ENCODE data around the gene SLC5A6.
"Not testable (repeated sequence)": the region's sequence is repeated elsewhere in the genome, so short reads cannot be mapped to it uniquely, and the experiment has no call there.

The SLC5A6 gene

DNA sequence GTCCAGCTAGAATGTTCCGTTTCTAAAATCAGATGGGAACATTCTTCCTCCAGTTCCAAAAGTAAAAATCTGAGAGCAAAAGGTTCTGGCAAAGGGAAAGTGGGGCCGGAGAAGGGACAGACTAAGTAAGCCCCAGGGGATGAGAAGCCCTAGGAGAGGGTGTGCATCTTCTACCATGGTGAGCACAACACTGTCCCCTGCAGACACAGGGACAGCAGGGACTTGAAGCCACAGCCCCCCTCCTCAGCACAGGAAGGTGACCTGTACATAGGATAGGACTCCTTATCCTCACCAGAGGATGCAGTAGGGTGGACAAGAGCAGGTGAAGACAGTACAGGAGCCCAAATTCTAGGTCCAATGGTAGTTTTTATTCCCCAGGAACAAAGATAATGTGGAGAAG lies 12.8 kb downstream of the SLC5A6 start:
- DNase-seq (ENCODE audit: low spot score) (no peak), ATAC-seq (ENCODE audit: low read depth) (no peak)
- no peak for TF ChIP-seq CTCF (IDR thresholded peaks at IDR 0.05; ENCODE audit: poor library complexity, severe bottlenecking)
- Histone ChIP-seq H3K27me3 (ENCODE audit: insufficient read depth, poor library complexity, severe bottlenecking) (no peaks in the 10 kb centered on the region), H3K36me3 (ENCODE audit: low read depth) (no peaks in the 10 kb centered on the region), H3K4me1 (ENCODE audit: insufficient read depth, poor library complexity, severe bottlenecking) (no peaks in the 10 kb centered on the region), H3K27ac (ENCODE audit: poor library complexity, severe bottlenecking) (no peak overlapping the region), H3K4me3 (ENCODE audit: severe bottlenecking) (no peak overlapping the region), H3K9me3 (ENCODE audit: severe bottlenecking) (no peaks in the 10 kb centered on the region)

- ATAC-seq (ENCODE audit: low read depth) (peak; percentile 17; the same call in 1 of the 3 replicates), DNase-seq (ENCODE audit: low spot score) (no peak)
- Histone ChIP-seq H3K4me3 (ENCODE audit: severe bottlenecking) (no peak overlapping the region), H3K9me3 (ENCODE audit: severe bottlenecking) (no peaks in the 10 kb centered on the region), H3K4me1 (ENCODE audit: insufficient read depth, poor library complexity, severe bottlenecking) (no peaks in the 10 kb centered on the region), H3K27me3 (ENCODE audit: insufficient read depth, poor library complexity, severe bottlenecking) (no peaks in the 10 kb centered on the region), H3K36me3 (ENCODE audit: low read depth) (no peaks in the 10 kb centered on the region), H3K27ac (ENCODE audit: poor library complexity, severe bottlenecking) (no peak overlapping the region)
- TF ChIP-seq CTCF (IDR thresholded peaks at IDR 0.05; ENCODE audit: poor library complexity, severe bottlenecking) = no peak
These were observed 13.4 kb downstream of the SLC5A6 start for GRCh38 chr2:27198627-27199026.

DNA sequence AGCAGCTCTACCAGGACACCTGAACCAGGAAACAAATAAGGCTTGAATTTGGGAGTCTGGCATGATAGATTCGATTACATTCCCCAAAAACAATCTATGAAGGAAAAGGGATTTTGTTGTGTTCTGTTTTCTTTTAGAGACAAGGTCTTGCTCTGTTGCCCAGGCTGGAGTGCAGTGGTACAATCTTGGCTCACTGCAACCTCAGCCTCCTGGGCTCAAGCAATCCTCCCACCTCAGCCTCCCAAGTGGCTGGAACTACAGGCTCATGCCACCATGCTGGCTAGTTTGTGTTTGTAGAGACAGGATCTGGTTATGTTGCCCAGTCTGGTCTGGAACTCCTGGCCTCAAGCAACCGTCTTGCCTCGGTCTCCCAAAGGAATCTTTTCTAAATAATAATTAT lies 14.0 kb downstream of the SLC5A6 start:
- not testable (repeated sequence) for H3K4me1 ChIP-seq (ENCODE audit: insufficient read depth, poor library complexity, severe bottlenecking); H3K9me3 ChIP-seq (ENCODE audit: severe bottlenecking); H3K36me3 ChIP-seq (ENCODE audit: low read depth); H3K27me3 ChIP-seq (ENCODE audit: insufficient read depth, poor library complexity, severe bottlenecking); ATAC-seq (ENCODE audit: low read depth); H3K27ac ChIP-seq (ENCODE audit: poor library complexity, severe bottlenecking); DNase-seq (ENCODE audit: low spot score); H3K4me3 ChIP-seq (ENCODE audit: severe bottlenecking)

DNA sequence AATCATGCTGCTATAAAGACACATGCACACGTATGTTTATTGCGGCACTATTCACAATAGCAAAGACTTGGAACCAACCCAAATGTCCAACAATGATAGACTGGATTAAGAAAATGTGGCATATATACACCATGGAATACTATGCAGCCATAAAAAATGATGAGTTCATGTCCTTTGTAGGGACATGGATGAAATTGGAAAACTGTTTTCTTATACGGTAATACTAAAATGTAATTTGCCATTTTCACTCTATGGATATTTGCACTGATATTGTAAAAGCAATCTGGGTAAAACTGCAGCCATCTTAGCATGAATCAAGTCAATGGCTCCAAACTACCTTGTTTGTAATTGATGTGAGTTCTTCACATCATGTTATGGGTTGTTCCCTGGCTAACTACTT lies 16.3 kb downstream of the SLC5A6 start:
- H3K4me3 ChIP-seq (ENCODE audit: severe bottlenecking); H3K4me1 ChIP-seq (ENCODE audit: insufficient read depth, poor library complexity, severe bottlenecking); H3K9me3 ChIP-seq (ENCODE audit: severe bottlenecking); H3K36me3 ChIP-seq (ENCODE audit: low read depth); DNase-seq (ENCODE audit: low spot score); ATAC-seq (ENCODE audit: low read depth); H3K27ac ChIP-seq (ENCODE audit: poor library complexity, severe bottlenecking); H3K27me3 ChIP-seq (ENCODE audit: insufficient read depth, poor library complexity, severe bottlenecking): not testable (repeated sequence)

DNA sequence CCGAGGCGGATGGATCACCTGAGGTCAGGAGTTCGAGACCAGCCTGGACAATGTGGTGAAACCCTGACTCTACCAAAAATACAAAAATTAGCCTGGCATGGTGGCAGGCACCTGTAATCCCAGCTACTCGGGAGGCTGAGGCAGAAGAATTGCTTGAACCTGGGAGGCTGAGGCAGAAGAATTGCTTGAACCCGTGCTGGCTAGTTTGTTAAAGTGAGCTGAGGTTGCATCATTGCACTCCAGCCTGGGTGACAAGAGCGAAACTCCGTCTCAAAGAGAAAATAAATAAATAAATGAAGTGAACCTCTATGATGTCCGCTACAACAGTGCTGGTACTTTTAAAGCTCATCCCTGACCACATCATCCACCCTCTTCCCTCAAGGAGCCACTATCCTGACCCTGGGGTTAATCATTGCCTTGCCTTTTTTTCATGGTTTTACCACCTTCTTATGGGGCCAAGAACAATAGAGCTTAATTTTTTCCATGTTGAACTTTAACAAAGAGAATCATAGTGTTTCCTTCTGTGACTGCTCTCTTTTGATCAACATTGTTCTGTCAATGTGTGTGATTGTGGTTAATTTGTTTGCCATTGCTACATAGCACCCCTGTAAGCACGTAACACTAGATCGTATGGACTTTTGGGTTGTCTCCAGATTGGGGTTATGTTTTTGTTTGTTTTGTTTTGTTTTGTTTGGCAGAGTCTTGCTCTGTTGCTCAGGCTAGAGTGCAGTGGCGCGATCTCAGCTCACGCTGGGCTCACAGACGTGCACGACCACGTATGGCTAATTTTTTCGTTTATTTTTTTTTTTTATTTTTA lies 17.3 kb downstream of the SLC5A6 start:
- TF ChIP-seq CTCF (IDR thresholded peaks at IDR 0.05; ENCODE audit: poor library complexity, severe bottlenecking) = no peak
- Histone ChIP-seq H3K27me3 (ENCODE audit: insufficient read depth, poor library complexity, severe bottlenecking) (no peaks in the 10 kb centered on the region), H3K4me3 (ENCODE audit: severe bottlenecking) (no peak overlapping the region), H3K9me3 (ENCODE audit: severe bottlenecking) (no peaks in the 10 kb centered on the region), H3K27ac (ENCODE audit: poor library complexity, severe bottlenecking) (no peak overlapping the region), H3K36me3 (ENCODE audit: low read depth) (no peaks in the 10 kb centered on the region), H3K4me1 (ENCODE audit: insufficient read depth, poor library complexity, severe bottlenecking) (no peaks in the 10 kb centered on the region)
- no peak for ATAC-seq (ENCODE audit: low read depth)
- DNase-seq (ENCODE audit: low spot score) = no peak
